Measurements from ENCODE around the gene CYBC1.

DNA sequence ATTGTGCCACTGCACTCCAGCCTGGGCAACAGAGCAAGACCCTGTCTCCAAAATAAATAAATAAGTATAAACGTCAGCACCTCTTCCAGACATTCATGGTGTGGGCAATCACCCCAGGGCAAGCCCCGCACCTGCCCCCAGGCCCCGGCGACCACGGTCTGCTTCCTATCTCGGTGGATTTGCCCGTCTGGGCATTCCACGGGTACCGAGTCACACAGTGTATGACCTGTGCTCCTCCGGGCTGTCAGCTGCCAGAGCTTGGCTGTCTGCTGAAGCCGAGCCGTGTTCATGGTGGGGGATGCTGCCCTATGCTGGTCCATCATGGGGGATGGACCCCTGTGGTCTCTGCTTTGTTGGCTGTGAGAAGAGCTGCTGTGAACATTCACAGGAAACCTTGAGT, 15.4 kb downstream of the CYBC1 start:
- TF ChIP-seq, protein P1, sequence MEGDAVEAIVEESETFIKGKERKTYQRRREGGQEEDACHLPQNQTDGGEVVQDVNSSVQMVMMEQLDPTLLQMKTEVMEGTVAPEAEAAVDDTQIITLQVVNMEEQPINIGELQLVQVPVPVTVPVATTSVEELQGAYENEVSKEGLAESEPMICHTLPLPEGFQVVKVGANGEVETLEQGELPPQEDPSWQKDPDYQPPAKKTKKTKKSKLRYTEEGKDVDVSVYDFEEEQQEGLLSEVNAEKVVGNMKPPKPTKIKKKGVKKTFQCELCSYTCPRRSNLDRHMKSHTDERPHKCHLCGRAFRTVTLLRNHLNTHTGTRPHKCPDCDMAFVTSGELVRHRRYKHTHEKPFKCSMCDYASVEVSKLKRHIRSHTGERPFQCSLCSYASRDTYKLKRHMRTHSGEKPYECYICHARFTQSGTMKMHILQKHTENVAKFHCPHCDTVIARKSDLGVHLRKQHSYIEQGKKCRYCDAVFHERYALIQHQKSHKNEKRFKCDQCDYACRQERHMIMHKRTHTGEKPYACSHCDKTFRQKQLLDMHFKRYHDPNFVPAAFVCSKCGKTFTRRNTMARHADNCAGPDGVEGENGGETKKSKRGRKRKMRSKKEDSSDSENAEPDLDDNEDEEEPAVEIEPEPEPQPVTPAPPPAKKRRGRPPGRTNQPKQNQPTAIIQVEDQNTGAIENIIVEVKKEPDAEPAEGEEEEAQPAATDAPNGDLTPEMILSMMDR (IDR thresholded peaks at IDR 0.05 in 8 of 11, conservative IDR thresholded peaks at IDR 0.05 in 3 of 11): no peak
- no peak for TF ChIP-seq POLR2A (IDR thresholded peaks at IDR 0.05)

Data from spleen (tissue), 7 donors.